Keratinocyte (primary cell): ENCODE data around the gene MYOCOS.

Experiments used
- EZH2 ChIP-seq: IDR thresholded peaks from one replicate; pipeline ENCODE4 v1.6.1; 2012; ENCODE audit warnings: inconsistent platforms, mild to moderate bottlenecking, low read length, moderate library complexity
- TF ChIP-seq, protein P1 (sequence below), 3 experiments: IDR thresholded peaks in 1 of 3; conservative IDR thresholded peaks in 1 of 3; optimal IDR thresholded peaks in 1 of 3; 2 replicates in 2 of 3; 3 replicates in 1 of 3; pipeline versions ENCODE3 to v1.5.1; 2011; ENCODE audit warnings: low read length in 3 of 3, mild to moderate bottlenecking in 3 of 3, moderate library complexity in 2 of 3, control low read depth in 1 of 3, inconsistent platforms in 1 of 3; ENCODE audit not compliant: insufficient read depth in 2 of 3; ENCODE audit errors: extremely low read depth in 1 of 3

DNA sequence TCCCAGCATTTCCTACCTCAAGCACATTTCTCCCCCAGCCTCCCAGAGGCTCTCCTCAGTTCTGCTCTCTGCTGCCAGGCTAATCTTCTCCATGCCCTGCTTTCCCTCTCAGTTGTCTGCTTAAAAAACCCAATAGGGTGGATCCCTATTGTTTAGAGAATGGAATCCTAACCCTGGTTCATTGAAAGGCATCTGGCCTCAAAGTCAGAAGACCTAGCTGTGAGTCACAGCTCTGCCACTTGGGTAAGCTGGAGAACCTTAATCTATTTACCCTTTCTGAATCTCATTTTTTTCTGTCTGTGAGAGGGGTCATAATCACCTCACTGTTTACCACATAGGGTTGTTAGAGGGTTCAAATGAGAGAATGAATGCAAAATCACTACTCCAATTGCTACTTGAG, 42.9 kb downstream of the MYOCOS start:
- TF ChIP-seq, protein P1, sequence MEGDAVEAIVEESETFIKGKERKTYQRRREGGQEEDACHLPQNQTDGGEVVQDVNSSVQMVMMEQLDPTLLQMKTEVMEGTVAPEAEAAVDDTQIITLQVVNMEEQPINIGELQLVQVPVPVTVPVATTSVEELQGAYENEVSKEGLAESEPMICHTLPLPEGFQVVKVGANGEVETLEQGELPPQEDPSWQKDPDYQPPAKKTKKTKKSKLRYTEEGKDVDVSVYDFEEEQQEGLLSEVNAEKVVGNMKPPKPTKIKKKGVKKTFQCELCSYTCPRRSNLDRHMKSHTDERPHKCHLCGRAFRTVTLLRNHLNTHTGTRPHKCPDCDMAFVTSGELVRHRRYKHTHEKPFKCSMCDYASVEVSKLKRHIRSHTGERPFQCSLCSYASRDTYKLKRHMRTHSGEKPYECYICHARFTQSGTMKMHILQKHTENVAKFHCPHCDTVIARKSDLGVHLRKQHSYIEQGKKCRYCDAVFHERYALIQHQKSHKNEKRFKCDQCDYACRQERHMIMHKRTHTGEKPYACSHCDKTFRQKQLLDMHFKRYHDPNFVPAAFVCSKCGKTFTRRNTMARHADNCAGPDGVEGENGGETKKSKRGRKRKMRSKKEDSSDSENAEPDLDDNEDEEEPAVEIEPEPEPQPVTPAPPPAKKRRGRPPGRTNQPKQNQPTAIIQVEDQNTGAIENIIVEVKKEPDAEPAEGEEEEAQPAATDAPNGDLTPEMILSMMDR (optimal IDR thresholded peaks at IDR 0.05 in 1 of 3, IDR thresholded peaks at IDR 0.05 in 1 of 3, conservative IDR thresholded peaks at IDR 0.05 in 1 of 3; ENCODE audit: extremely low read depth in 1 of 3, insufficient read depth in 2 of 3, low read length in 3 of 3), result no peak
- TF ChIP-seq EZH2, result no peak
